Measurements from ENCODE around the gene CAB39L.

- TF ChIP-seq RFX5 (IDR thresholded peaks at IDR 0.05; ENCODE audit: low read depth, low read length) (no peak), CTCF (conservative IDR thresholded peaks at IDR 0.05; ENCODE audit: low read depth, low read length) (no peak), MXI1 (IDR thresholded peaks at IDR 0.05; ENCODE audit: borderline replicate concordance, low read depth, low read length) (no peak), RAD21 (IDR thresholded peaks at IDR 0.05; ENCODE audit: low read length) (no peak), FOS (IDR thresholded peaks at IDR 0.05; ENCODE audit: low read depth, low read length) (no peak), POLR2A (IDR thresholded peaks at IDR 0.05; ENCODE audit: low read depth, low read length) (no peak), MAZ (IDR thresholded peaks at IDR 0.05; ENCODE audit: borderline replicate concordance, low read depth, low read length) (no peak), CEBPB (IDR thresholded peaks at IDR 0.05; ENCODE audit: low read depth, low read length) (no peak), RCOR1 (IDR thresholded peaks at IDR 0.05; ENCODE audit: insufficient replicate concordance, low read length) (no peak), CHD1 (IDR thresholded peaks at IDR 0.05; ENCODE audit: low read depth, low read length) (no peak), USF2 (IDR thresholded peaks at IDR 0.05; ENCODE audit: low read depth, low read length) (no peak), MAFK (IDR thresholded peaks at IDR 0.05; ENCODE audit: low read depth, low read length) (no peak)
Measured at GRCh38 chr13:49298416-49298815, 145.4 kb downstream of the CAB39L start.
